G401 (cell line): ENCODE data around the gene DNAI2. TPM values are rescaled to one million over a fixed set of nuclear protein-coding genes. Genes with fewer than 3 reads are reported as not detected.

ENCODE experiments used
- DNase-seq: peaks from one replicate; pipeline ENCODE4 v3.0.0-alpha.2; 2015; ENCODE audit warnings: low spot score
- in situ Hi-C: cut with HindIII; loops from 2 replicates; pipeline ENCODE4 v1.10.0; 2016; ENCODE audit warnings: low sequenced_read_pairs, mixed read lengths
- total RNA-seq: library from RNA; depleted of rRNA; stranded (reverse); fragments of >200 nt; shearing (Covaris generic); gene quantifications from 2 replicates; pipeline ENCODE4 v1.2.3, GENCODE V29; 2014

DNAI2 gene
- total RNA-seq, 1 experiment from 2014 or later, result not detected

DNA sequence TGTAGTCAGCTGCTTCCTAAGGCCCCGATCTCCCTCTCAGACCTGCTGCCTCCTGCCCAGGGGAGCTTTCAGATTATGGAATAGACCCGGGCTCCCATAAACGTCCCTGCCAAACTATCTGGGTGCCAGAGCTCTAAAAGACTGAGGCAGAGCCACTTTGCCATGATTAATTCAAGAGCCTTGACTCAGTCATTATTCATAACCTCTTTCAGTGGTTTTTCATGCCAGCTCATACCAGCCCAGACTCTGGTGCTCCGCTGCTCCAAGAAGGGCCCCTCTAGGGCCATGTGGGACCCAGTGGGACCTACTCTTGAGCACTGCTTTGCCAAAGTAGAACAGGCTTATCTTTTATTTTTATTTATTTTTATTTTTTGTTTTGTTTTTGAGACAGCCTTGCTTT is 23.9 kb downstream of the DNAI2 start:
- DNase-seq, result no peak
- in situ Hi-C loops, result loop anchor here (10.0 kb wide), 1 partner anchor 47 kb away; no protein-coding TSS in a partner anchor

- in situ Hi-C loops, result loop anchor here (10.0 kb wide), 1 partner anchor 46 kb away; no protein-coding TSS in a partner anchor
- no peak for DNase-seq
Observed at GRCh38 chr17:74298778-74299177, 24.7 kb downstream of the DNAI2 start.

DNA sequence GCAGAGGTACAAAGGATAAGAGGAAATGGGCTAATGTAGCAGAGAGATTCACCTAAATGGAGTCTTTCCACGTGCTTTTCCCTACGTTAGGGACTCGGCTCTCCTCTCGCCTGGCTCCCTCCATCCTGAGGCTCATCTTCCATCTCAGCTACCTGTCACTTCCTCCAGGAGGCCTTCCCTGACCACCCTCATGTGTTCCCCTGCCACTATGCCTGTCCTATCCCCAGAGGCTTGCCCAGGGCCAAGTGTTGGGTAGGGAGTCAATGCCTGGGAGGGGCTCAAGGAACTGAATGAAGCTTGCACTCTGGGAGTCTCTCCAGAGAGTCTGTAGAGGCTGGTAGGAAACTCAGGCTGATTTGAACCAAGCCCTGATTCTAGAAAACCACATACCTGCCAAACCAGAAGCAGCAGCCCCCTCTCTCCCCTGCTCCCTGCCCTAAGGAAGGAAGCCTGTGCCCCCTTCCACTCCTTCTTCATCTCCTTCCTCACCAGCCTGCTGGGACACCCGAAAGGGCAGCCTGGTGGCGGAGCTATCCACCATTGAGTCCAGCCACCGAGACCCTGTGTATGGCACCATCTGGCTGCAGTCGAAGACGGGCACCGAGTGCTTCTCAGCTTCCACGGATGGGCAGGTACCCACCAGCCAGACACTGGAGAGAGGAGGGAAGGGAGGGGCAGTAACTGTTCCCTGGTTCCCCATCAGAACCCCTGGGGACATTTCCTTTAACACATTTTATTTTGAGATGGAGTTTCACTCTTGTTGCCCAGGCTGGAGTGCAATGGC is 25.4 kb downstream of the DNAI2 start:
- no peak for DNase-seq
- in situ Hi-C loops, result loop anchor here (10.0 kb wide), 1 partner anchor 45 kb away; no protein-coding TSS in a partner anchor

- in situ Hi-C loops, result no loop called here
- no peak for DNase-seq
Observed at GRCh38 chr17:74303305-74303704, 29.3 kb downstream of the DNAI2 start.

DNA sequence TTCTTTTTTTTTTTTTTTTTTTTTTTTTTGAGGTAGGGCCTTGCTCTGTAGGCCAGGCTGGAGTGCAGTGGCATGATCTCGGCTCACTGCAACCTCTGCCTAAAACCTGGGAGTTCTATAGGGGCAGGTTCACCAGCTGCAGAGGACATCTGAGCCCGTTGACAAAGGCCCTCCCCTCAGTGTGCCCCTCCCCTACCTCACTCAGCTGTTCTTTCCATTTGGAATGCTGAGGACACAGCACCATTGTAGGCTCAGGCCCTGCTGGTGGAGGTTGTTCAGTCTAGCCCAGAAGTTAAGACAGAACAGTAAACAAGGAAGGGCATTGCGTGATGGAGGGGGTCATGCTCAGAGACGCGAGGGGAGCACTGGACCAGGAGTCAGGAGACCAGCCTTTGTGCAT is 30.1 kb downstream of the DNAI2 start:
- no peak for DNase-seq
- in situ Hi-C loops, result no loop called here

- no peak for DNase-seq
- in situ Hi-C loops, result no loop called here
Observed at GRCh38 chr17:74305865-74306654, 32.0 kb downstream of the DNAI2 start.

DNA sequence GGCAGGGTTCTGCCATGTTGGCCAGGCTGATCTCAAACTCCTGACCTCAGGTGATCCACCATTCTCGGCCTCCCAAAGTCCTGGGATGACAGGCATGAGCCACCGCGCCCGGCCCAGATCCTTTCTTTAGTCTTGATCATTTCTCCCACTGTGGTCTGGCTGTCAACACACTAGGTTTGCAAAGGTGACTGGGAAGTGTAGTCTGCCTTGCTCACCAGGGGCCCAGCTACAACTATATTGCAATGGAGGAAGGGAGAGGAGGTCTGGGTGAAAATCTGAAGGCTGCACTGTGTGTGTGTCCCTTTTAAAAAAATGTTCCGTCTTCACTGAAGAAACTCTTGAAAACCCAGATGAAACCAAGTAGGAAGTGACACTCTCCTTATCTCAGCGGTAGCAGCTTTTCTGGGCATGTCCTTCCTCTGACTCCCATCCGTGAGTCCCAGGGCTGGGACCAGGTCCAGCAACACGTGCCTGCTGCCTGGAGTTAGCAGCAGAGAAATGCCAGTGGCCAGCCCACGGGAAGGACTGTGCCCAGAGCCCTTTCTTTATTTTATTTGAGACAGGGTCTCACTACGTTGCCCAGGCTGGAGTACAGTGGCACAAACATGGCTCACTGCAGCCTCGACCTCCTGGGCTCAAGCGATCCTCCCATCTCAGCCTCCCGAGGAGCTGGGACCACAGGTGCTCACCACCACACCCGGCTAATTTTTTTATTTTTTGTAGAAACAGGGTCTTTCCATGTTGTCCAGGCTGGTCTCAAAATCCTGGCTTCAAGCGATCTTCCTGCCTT is 34.1 kb downstream of the DNAI2 start:
- no peak for DNase-seq
- in situ Hi-C loops, result no loop called here

DNA sequence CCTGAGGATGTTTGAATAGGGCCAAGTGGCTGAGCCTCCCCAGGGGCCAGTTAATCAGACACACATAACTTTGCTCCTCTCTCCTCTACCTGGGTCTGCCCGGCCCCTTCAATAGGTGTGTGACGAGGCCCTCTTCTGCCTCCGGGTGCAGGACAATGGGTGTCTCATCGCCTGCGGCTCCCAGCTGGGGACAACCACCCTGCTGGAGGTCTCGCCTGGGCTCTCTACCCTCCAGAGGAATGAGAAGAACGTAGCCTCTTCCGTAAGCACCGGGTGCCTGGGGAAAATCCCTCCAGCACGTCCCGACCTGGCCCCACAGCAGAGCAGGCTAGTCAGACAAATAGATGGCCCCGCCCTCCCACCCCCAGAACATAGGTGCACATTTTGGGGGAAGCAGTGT is 35.9 kb downstream of the DNAI2 start:
- in situ Hi-C loops, result no loop called here

DNA sequence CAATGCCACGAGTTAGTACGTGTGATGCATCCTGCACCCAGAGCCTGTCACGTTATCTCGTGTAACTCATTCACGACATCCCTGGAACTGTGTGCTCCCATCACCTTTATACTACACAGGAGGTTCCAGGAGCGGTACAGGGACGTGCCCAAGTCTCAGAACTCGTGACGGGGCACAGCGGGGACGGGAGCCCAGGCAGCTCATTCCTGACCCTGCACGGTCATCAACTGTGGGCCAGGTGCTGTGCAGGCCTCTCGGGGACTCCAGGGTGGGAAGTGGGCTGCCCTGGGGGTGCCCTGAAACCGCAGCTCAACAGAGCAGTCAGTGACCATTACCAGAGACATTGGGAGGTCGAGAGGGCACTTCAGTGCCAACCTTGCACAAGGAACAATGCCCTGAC is 40.8 kb downstream of the DNAI2 start:
- in situ Hi-C loops, result no loop called here

More for the DNA sequence above, 35.9 kb downstream of the DNAI2 start:
- DNase-seq, result no peak

DNA sequence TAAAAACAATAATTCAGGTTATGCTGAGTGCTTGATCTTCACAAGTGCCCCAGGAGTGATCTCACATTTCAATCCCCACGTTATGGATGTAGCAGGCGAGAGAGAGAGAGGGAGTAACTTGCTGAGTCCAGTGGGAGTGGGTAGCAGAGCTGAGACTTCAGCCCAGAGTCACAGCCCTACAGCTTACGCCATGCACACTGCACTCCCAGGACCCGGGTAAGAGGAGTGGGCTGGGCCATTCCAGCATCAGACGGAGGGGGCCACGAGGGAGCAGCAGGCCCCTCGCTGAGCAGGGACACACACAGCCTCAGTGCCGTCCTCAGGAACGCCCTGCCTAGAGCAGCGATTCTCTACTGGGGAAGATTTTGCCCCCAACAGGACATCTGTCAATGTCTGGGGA is 42.2 kb downstream of the DNAI2 start:
- in situ Hi-C loops, result no loop called here
- DNase-seq, result no peak

More for the DNA sequence above, 40.8 kb downstream of the DNAI2 start:
- DNase-seq, result no peak

DNA sequence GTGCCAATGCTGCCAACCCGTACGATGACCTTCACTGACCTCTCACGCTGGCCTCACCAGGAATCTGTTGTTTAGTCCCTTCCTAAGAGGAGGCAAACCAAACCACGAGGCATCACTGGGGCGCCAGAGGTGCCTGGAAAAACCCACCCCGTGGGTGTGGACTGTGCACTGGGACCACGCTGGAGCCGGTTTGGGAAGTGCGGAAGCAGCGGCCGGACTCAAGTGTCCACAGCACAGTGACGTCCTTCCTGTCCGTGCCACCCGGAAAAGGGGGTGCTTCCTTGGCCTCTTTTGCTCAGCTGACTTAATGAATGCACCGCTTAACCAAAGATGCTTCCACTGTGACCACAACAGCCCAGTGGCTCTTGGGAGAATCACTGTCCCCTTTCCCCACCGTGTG is 43.0 kb downstream of the DNAI2 start:
- in situ Hi-C loops, result no loop called here
- DNase-seq, result no peak

DNA sequence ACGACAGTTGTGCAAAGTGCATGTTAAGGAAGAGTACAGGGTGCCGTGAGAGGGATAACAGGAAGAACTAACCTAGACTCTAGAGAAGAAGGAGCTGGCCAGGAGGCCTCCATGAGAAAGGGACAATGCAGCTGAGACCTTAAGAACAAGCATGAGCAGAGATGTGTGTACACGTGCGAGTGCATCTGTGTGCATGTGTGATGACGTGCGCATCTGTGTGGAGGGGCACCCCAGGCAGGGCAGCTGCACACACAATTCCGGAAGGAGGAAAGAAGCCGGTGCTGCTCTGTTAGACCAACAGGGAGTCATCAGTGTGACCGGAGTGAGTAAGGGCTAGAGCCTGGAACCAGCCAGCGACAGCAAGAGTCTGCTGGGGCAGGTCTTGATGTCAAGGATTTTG is 44.4 kb downstream of the DNAI2 start:
- no peak for DNase-seq

DNA sequence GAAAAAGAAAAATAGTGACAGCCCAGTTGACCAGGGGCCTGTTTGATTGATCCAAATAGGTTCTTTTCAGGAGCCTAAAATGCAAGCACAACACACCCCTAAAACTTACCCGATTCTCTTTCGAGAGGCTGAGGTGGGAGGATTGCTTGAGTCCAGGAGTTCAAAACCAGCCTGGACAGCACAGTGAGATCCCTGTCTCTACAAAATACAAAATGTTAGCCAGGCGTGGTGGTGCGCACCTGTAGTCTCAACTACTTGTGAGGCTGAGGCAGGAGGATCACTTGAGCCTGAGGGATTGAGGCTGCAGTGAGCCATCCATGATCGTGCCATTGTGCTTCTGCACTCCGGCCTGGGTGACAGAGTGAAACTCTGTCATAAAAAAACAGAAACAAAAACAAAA is 50.5 kb downstream of the DNAI2 start:
- no peak for DNase-seq
- in situ Hi-C loops, result no loop called here

More for the DNA sequence above, 44.4 kb downstream of the DNAI2 start:
- in situ Hi-C loops, result no loop called here

DNA sequence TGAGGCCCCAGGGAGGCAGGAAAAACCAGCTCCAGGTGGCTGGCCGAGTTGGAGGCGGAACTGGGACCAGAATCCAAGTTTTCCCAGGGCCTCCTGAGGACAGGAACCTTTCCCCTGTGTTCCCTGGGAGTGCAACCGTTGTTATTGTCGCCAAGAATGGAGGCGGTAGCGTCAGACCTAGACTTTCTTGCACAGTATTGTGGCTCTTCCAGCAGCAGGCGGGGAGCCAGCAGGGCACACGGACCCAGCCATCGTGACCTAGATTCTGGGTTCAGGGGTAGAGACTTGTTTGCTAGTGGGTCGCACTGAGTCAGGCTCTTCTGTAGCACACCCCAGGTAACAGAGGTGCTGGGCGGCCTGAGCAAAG is 51.3 kb downstream of the DNAI2 start:
- in situ Hi-C loops, result no loop called here
- peak; percentile 36 for DNase-seq

DNA sequence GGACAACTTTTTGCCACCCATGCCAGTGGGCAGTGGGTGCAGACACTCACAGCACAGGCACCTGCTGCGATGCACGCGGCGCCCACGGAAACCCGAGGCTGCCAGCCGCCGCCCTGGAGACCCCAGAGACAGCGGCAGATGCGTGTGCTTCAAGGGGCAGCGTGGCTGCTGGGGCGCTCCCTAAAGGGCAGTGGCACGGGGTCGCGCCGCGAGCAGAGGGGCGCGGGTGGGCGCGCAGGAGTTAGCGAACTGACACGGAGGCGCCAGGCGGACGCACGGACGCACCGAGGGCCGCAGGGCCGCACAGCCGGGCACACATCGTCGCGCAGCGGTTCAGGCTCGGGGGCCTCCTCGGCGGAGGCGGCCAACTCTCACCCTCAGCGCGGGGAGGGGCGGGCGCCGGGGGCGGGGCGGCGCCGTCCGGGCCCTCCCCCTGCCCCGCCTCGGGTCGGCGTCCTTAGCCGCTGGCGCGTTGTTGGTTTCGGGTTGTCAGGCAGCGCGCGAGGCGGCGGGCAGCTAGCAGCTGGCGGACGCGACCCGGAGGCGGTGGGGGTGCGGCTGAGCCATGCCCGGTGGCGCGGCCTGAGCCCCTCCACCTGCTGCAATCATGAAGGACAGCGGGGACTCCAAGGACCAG is 51.8 kb downstream of the DNAI2 start, which contains the start of gene KIF19:
TSS of gene KIF19 (plus strand) at position 484 of the 637 bp plus-strand sequence. CDS start at position 608, 124 bp downstream.
- DNase-seq, result no peak
- in situ Hi-C loops, result no loop called here

DNA sequence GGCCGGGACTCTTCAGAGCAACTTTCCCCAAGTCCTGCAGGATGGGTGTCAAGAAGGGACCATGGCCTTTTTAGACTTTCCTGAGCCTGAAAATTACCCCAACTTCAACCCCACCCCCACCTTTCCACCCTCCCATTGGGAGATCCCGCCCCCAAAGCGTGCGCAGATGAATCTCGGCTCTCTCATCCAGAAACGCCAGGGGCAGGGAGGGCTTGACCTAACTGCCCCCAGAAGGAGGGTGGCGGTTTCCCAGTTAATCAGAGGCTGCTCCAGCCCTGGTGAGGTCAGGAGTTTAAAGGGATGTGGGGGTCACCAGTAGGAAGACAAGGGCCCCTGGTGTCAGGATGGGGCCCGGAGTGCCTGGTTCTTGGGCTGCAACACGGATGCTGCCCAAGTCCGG is 52.5 kb downstream of the DNAI2 start:
- in situ Hi-C loops, result no loop called here
- no peak for DNase-seq

DNA sequence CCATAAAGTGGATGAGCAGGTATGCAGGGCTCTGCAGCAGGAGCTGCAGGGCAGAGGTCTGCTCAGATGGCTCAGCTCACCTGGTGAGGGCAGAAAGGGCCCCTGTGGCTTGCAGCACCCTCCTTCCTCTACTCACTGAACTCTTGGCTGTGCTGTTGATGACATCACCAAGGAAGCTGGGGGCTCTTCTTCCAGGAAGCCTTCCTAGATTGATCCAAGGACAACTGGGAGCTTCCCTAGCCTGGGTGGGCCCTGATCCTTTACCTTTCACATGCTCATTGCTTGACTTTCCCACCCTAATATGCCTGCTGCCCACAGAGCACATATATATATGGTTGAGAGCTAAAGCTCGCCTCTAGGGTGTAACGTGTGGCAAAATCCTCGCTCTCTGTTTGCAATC is 54.5 kb downstream of the DNAI2 start:
- no peak for DNase-seq
- in situ Hi-C loops, result no loop called here

- no peak for DNase-seq
- in situ Hi-C loops, result no loop called here
Observed at GRCh38 chr17:74329378-74329777, 55.3 kb downstream of the DNAI2 start.

GRCh38 chr17:74330446-74330845 is 56.4 kb downstream of the DNAI2 start:
- DNase-seq, result no peak
- in situ Hi-C loops, result no loop called here
